ENCODE data around the gene ZNF329.

The ZNF329 gene

DNA sequence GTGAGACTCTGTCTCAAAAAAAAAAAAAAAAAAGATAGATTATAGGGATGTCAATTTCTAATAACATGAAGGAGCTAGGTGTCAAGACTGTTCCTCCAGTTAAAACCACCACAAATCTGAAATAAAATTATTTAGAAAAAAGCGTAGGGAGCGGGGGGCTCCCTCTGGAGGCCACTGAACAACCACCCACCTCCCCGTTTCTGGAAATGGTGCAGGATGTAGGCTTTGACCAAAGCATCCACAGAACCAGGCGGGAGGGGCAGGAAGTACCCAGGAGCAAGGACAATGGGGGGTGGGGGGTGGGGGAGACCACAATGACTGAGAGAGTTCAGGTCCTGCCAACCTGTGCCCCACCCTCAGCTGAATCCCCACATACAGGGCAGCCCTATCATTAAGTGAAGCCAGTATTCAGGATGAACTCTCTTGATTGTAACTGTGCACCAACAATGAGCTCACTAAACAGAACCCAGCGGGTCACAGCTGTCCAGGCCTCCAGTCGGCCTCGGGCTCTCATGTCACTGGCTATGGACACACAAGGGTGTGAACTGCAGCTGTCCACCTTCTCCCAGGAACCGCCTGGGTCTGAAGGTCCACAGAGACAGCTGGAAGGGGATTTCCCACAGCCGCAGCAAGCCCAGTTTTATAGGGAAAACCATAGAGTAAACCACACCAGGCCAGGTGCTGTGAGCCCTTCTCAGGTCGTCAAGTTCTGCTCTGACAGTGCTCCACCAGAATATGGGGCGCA, 59.2 kb downstream of the ZNF329 start:
- 94 to 95% methylated on average over 6 of the region's 11 CpGs for WGBS, 2 experiments (ENCODE audit: insufficient coverage in 2 of 2)
- peaks cover 33% of the 10 kb centered on the region for H3K9me3 ChIP-seq (ENCODE audit: control insufficient read depth, low read length)
- peaks cover 21% of the 10 kb centered on the region for H3K36me3 ChIP-seq (ENCODE audit: control insufficient read depth, insufficient read depth, low read length)
- H3K4me1 ChIP-seq (ENCODE audit: control insufficient read depth, insufficient read depth, low read length, poor library complexity, severe bottlenecking) = no peaks in the 10 kb centered on the region
- H3K4me3 ChIP-seq (ENCODE audit: extremely low read depth, insufficient read depth, low read length, poor library complexity, severe bottlenecking) = no peak overlapping the region
- H3K27ac ChIP-seq (ENCODE audit: low read depth, low read length, severe bottlenecking) = no peak overlapping the region

DNA sequence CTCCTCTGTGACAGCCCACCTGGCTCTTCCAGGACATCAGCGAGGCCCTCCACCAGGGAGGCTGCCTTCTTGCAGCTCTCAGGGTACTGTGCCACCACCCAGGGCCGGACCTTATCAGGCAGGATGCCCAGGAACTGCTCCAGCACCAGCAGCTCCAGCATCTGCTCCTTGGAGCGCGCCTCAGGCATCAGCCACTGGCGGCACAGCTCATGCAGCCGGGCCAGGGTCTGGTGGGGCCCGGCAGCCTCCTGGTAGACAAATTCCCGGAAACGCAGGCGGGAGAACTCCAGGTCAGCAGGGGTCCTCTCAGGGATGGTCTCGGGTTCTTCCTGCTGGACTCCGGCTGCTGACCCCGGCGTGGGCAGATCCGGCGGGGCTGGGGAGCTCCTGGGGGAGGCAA, 60.7 kb downstream of the ZNF329 start:
- Histone ChIP-seq H3K36me3 (ENCODE audit: control insufficient read depth, insufficient read depth, low read length) (peaks cover 32% of the 10 kb centered on the region), H3K9me3 (ENCODE audit: control insufficient read depth, low read length) (peaks cover 22% of the 10 kb centered on the region), H3K4me1 (ENCODE audit: control insufficient read depth, insufficient read depth, low read length, poor library complexity, severe bottlenecking) (no peaks in the 10 kb centered on the region), H3K27ac (ENCODE audit: low read depth, low read length, severe bottlenecking) (no peak overlapping the region), H3K4me3 (ENCODE audit: extremely low read depth, insufficient read depth, low read length, poor library complexity, severe bottlenecking) (no peak overlapping the region)
- WGBS, 2 experiments (ENCODE audit: insufficient coverage in 2 of 2) = 93 to 95% methylated on average over 13 to 16 of the region's 16 CpGs

DNA sequence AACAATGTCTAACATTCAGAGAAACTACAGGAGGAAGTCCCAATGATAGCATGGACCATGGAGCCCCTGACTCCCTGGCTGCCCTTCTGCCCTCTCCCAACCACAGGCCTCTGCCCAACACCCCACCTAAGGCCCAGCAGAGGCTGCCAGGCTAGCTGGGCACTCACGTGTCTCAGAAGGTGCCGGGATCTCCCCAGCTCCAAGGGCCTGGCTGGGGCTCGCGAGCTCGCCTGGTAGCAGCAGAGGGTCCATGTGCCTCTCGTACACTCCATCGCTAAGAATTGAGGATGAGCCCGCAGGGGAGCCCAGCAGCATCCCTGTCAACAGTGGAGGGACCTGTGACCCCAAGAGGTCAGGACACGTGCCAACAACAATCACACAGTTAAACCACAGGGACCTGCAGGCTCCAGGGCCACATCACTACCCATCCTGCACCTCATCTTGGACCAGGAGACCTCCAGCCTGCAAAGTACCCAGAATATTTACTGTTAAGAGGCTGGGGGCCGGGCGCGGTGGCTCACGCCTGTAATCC, 62.0 kb downstream of the ZNF329 start:
- no peak overlapping the region for H3K27ac ChIP-seq (ENCODE audit: low read depth, low read length, severe bottlenecking)
- H3K4me1 ChIP-seq (ENCODE audit: control insufficient read depth, insufficient read depth, low read length, poor library complexity, severe bottlenecking) = no peaks in the 10 kb centered on the region
- peaks cover 34% of the 10 kb centered on the region for H3K36me3 ChIP-seq (ENCODE audit: control insufficient read depth, insufficient read depth, low read length)
- no peak overlapping the region for H3K4me3 ChIP-seq (ENCODE audit: extremely low read depth, insufficient read depth, low read length, poor library complexity, severe bottlenecking)
- 88 to 94% methylated on average over 7 to 9 of the region's 13 CpGs for WGBS, 2 experiments (ENCODE audit: insufficient coverage in 2 of 2)
- H3K9me3 ChIP-seq (ENCODE audit: control insufficient read depth, low read length) = peaks cover 28% of the 10 kb centered on the region

DNA sequence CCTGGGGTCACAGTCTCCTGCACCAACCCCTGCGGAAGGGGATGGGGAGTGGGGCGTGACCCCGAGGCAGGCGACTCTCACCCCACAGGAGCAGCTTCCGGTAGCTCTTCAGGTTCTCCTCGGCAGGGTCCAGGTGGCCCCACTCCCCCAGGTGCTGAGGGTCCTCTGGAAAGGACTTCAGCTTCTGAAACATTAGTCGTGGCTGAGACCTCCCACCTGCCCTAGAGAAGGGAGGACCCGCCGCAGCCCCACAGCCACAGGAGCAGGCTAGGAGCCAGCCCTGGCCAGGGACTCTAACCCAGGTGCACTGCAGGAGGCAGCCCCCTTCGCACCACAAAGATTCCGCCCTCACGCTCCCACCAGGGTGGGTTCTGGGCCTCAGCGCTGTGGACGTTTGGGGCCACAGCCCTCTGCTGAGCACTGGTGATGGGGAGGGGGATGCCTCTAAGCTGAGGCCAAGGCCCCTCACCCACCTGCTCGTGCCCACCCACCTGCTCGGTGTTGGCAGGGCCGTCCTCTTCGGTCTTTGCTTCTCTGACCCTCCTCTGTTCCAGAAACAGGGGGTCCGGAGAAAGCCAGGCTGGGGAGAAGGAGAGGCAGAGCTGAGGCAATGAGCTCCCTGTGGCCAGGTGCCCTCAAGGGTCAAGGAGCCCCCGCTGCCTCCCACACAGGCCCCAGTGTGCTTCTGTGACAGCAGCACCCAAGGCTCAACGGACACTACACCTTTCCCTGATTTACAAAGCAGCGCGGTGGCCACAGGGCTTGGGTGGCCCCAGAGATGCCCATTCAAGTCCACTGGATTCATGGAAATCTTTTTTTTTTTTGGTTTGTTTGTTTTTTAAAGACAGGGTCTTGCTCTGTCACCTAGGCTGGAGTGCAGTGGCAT, 63.5 kb downstream of the ZNF329 start:
- Histone ChIP-seq H3K9me3 (ENCODE audit: control insufficient read depth, low read length) (peaks cover 33% of the 10 kb centered on the region), H3K36me3 (ENCODE audit: control insufficient read depth, insufficient read depth, low read length) (peaks cover 30% of the 10 kb centered on the region), H3K4me3 (ENCODE audit: extremely low read depth, insufficient read depth, low read length, poor library complexity, severe bottlenecking) (no peak overlapping the region), H3K27ac (ENCODE audit: low read depth, low read length, severe bottlenecking) (no peak overlapping the region), H3K4me1 (ENCODE audit: control insufficient read depth, insufficient read depth, low read length, poor library complexity, severe bottlenecking) (no peaks in the 10 kb centered on the region)
- 91 to 95% methylated on average over 17 of the region's 23 CpGs for WGBS, 2 experiments (ENCODE audit: insufficient coverage in 2 of 2)

DNA sequence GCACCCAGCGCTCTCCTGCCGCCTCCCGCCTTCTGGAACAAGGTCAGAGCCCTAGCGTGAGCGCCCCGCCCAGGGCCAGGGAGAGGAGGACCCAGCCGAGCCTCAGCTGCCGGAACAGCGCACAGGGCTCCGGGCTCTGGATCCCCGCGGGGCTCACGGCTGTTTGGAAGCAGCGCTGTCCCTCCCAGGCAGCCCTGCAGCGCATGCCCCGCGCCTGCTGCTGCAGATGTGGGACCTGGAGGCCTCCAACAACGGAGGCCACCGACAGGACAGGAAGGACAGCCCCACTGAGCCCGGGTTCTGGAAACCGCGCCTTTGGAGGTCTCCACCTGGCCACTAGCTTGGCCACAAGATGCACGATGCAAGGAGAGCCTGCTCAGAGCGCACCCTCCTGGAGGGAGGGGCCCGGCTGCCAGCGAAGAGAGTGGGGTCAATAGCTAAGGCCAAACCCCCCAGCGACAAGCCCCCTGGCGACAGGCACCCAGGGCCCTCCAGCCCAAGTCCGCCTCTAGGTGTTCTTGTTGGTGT, 65.2 kb downstream of the ZNF329 start:
- Histone ChIP-seq H3K4me1 (ENCODE audit: control insufficient read depth, insufficient read depth, low read length, poor library complexity, severe bottlenecking) (no peaks in the 10 kb centered on the region), H3K4me3 (ENCODE audit: extremely low read depth, insufficient read depth, low read length, poor library complexity, severe bottlenecking) (no peak overlapping the region), H3K36me3 (ENCODE audit: control insufficient read depth, insufficient read depth, low read length) (peaks cover 30% of the 10 kb centered on the region), H3K9me3 (ENCODE audit: control insufficient read depth, low read length) (peaks cover 44% of the 10 kb centered on the region), H3K27ac (ENCODE audit: low read depth, low read length, severe bottlenecking) (no peak overlapping the region)
- WGBS, 2 experiments (ENCODE audit: insufficient coverage in 2 of 2) = 87 to 95% methylated on average over 24 to 29 of the region's 29 CpGs

DNA sequence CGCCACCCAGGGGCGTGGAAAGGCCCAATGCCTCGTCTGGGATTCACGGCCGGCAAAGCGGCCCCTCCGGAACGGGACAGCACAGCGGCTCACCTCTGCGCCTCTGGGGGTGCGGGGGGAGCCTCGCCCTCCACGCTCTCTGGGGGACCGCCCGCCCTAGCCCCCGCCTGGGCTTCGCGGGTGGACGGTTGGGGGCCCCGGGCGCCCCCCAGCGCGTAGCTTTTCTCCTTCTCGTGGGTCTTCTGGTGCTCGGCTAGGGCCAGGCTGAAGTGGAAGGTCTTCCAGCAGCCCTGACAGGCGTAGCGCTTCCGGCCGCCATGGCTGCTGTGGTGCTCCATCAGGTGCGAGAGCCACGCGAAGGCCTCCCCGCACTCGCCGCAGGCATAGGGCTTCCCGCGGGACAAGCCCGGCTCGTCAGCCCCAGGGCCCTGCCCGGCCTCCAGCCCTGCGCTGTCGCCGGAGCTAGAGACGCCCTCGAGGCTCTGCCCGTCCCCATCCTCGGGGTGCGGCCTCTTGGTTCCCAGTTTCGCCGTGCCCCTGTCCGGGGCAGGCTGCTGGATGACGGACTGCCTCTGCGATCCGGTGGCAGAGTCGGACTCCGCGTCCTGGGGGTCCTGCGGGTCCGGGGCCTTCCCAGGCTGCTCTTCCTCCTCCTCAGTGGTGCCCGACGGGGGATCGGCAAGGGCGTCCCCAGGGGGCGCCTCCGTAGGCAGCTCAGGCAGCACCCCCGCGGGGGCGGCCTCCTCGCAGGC, 65.8 kb downstream of the ZNF329 start:
- WGBS, 2 experiments (ENCODE audit: insufficient coverage in 2 of 2) = 97% methylated on average over 61 to 68 of the region's 69 CpGs
- Histone ChIP-seq H3K36me3 (ENCODE audit: control insufficient read depth, insufficient read depth, low read length) (peaks cover 25% of the 10 kb centered on the region), H3K4me3 (ENCODE audit: extremely low read depth, insufficient read depth, low read length, poor library complexity, severe bottlenecking) (no peak overlapping the region), H3K9me3 (ENCODE audit: control insufficient read depth, low read length) (peaks cover 48% of the 10 kb centered on the region), H3K27ac (ENCODE audit: low read depth, low read length, severe bottlenecking) (no peak overlapping the region), H3K4me1 (ENCODE audit: control insufficient read depth, insufficient read depth, low read length, poor library complexity, severe bottlenecking) (no peaks in the 10 kb centered on the region)

DNA sequence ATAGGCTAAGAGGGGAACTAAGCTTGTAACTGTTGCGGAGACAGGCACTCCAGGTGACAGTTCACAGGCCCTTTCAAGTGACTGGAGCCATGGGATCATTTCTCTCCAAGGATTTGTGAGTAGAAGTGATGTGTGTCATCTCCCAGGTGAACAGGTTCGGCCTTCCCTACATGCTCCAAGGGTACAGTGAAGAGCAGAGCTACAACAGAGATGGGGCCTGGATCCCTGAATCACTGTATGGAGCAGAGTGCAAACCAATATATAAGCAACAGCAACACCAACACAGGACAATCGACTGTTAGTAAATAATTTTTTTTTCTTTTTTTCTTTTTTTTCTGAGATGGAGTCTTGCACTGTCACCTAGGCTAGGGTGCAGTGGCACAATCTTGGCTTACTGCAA, 67.6 kb downstream of the ZNF329 start:
- Histone ChIP-seq H3K27ac (ENCODE audit: low read depth, low read length, severe bottlenecking) (no peak overlapping the region), H3K9me3 (ENCODE audit: control insufficient read depth, low read length) (peaks cover 41% of the 10 kb centered on the region), H3K4me1 (ENCODE audit: control insufficient read depth, insufficient read depth, low read length, poor library complexity, severe bottlenecking) (no peaks in the 10 kb centered on the region), H3K4me3 (ENCODE audit: extremely low read depth, insufficient read depth, low read length, poor library complexity, severe bottlenecking) (no peak overlapping the region), H3K36me3 (ENCODE audit: control insufficient read depth, insufficient read depth, low read length) (peaks cover 16% of the 10 kb centered on the region)
- 80 to 83% methylated on average over 1 of the region's 3 CpGs for WGBS, 2 experiments (ENCODE audit: insufficient coverage in 2 of 2)

DNA sequence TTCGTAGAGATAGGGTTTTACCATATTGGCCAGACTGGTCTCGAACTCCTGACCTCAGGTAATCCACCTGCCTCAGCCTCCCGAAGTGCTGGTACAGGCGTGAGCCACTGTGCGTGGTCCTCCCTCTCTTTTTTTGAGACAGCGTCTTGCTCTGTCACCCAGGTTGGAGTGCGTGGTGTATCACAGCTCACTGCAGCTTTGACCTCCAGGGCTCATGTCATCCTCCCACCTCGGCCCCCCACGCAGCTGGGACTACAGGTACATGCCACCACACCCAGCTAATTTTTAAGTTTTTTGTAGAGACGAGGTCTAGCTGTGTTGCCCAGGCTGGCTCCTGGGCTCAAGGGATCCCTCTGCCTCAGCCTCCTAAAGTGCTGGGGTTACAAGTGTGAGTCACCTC, 70.8 kb downstream of the ZNF329 start:
- 85 to 87% methylated on average over 8 to 10 of the region's 10 CpGs for WGBS, 2 experiments (ENCODE audit: insufficient coverage in 2 of 2)
- H3K36me3 ChIP-seq (ENCODE audit: control insufficient read depth, insufficient read depth, low read length) = peaks cover 2% of the 10 kb centered on the region
- no peaks in the 10 kb centered on the region for H3K4me1 ChIP-seq (ENCODE audit: control insufficient read depth, insufficient read depth, low read length, poor library complexity, severe bottlenecking)
- H3K27ac ChIP-seq (ENCODE audit: low read depth, low read length, severe bottlenecking) = no peak overlapping the region
- peaks cover 40% of the 10 kb centered on the region for H3K9me3 ChIP-seq (ENCODE audit: control insufficient read depth, low read length)
- H3K4me3 ChIP-seq (ENCODE audit: extremely low read depth, insufficient read depth, low read length, poor library complexity, severe bottlenecking) = no peak overlapping the region

All from mesodermal cell (in vitro differentiated cells).